Lower leg skin (tissue), 3 donors: ENCODE data around the gene FAM156B.

Experiments
- POLR2A ChIP-seq, 2 donors: fragments of 450-650 bp; IDR thresholded peaks; one replicate each; pipeline ENCODE4 v1.6.1; 2016 to 2017; ENCODE audit warnings: antibody characterized with exemption in 2 of 2, mild to moderate bottlenecking in 1 of 2, moderate library complexity in 1 of 2
- TF ChIP-seq, protein P1 (sequence below), 3 donors: fragments of 450-650 bp; IDR thresholded peaks; one replicate each; pipeline ENCODE4 v1.5.1; 2016; ENCODE audit warnings: antibody characterized with exemption in 3 of 3, mild to moderate bottlenecking in 3 of 3, moderate library complexity in 2 of 3

DNA sequence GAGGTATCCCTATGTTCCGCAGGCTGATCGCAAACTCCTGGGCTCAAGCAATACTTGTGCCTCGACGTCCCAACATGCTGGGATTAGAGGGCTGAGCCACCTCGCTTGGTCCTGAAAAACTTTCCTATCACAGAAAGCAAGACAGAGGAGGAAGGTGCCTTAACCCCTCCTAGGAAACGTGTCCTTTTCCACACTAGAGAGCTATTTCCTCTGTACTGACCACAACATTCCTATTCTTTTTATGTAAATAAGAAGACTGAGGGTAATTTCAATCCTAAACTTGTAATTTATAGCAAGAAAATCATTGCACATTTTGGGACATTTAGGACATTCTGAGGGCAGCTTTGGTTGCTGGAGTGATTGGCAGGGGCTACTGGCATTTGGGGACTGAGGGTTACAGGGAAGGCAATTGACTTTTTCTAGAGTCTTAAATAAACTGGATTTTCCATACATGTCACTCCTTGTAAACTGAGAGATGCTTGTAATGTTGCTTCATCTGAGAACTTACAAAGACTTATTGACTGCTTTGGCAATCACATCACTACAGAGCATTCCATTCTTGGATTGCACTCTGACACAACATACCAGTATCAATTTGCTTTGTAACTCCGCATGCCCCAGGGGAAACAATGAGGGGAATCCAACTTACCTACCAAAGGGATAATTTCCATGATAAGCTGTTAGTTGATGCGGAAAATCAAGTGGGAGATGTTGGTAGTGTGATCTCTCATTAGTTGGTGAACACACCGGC lies 44.8 kb upstream of the FAM156B start:
- TF ChIP-seq, protein P1, sequence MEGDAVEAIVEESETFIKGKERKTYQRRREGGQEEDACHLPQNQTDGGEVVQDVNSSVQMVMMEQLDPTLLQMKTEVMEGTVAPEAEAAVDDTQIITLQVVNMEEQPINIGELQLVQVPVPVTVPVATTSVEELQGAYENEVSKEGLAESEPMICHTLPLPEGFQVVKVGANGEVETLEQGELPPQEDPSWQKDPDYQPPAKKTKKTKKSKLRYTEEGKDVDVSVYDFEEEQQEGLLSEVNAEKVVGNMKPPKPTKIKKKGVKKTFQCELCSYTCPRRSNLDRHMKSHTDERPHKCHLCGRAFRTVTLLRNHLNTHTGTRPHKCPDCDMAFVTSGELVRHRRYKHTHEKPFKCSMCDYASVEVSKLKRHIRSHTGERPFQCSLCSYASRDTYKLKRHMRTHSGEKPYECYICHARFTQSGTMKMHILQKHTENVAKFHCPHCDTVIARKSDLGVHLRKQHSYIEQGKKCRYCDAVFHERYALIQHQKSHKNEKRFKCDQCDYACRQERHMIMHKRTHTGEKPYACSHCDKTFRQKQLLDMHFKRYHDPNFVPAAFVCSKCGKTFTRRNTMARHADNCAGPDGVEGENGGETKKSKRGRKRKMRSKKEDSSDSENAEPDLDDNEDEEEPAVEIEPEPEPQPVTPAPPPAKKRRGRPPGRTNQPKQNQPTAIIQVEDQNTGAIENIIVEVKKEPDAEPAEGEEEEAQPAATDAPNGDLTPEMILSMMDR (IDR thresholded peaks at IDR 0.05): no peak
- no peak for TF ChIP-seq POLR2A (IDR thresholded peaks at IDR 0.05)
